GM21381 (cell line): ENCODE measurements around the gene CPNE4.
"Not testable (repeated sequence)": the region's sequence is repeated elsewhere in the genome, so short reads cannot be mapped to it uniquely, and the experiment has no call there.

ENCODE experiments used
- ATAC-seq: cut with Tn5 transposase; IDR thresholded peaks from one replicate; pipeline ENCODE4 v1.9.1; 2021; ENCODE audit warnings: mild to moderate bottlenecking, moderate library complexity; ENCODE audit not compliant: unreplicated experiment

Gene CPNE4

DNA sequence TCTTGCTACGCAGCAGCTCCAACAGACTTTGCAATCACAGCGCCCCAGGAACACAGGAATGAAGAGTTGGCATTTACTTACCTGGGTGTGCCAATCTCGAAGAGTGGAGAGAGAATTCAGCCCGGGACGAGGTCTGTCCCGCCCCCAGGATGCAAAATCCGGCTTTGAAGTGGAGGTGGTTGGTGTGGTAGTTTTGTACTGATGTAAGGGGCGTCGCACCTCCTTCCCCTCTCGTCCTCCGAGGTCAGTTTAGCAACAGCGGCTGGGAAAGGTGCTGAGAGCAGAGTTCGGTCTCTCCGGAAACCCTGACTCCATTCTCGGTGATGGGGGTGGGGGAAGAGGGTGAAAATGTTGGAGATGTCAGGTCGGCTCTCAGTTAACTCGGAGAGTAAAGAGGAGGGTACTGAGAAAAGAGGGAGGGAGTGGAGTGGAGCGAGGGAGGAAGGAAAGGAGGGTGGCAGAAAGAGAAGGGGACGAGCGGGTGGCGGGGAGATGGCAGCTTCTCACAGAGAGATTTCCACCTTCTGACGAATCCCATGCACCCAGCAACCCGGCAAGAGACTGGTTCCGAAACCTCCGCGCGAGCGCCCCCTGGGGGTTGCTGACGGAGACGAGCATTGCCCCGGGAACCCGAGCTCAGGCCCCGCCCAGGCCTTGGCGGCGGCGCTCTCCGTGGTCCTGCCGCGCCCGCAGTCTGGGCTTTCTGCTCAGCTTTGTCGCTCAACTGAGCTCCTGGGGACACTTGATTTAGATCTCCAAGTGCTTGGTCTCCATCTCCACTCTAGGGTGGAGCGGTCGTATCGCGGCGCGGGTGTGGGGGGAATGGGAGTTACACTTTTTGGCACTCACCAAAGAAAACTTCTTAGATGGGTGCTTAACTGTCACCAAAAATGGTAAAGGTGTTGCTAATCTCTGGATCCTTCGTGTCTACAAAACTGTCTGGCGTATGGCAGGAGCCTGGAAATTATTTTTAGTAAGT lies at the start of gene CPNE4:
Gene CPNE4, minus strand, starts transcription at position 529 of the 979 bp plus-strand sequence.
- peak; percentile 96 for ATAC-seq

DNA sequence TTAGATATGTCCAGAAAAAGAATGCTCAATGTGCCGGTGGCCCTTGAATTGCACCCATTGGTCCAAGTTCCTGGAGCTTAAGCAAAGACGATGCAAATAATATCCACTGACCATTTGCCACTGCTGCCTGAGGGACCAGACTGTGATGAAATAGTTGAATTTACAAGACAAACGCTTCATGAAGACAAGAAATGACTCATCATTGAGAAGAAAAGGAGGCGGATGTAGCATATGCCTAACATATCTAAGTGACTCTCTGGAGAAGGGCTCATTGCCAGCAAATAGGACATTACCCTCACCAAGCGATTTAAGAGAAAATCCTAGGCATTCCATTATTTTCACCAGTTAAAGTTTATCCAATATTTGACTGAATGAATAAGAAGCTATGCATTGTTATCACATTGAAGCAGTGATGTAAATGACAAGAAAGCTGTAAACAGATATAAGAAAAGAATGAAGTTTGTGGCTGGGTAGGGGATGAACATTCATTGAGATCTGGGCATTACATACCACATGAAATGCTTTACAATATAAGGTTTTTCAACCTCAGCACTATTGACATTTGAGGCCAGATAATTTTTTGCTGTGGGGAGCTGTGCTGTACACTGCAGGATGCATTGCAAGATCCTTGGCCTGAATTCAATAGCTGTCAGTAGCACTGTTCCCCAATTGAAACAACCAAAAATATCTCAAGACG lies 48.9 kb upstream of the CPNE4 start:
- no peak for ATAC-seq

DNA sequence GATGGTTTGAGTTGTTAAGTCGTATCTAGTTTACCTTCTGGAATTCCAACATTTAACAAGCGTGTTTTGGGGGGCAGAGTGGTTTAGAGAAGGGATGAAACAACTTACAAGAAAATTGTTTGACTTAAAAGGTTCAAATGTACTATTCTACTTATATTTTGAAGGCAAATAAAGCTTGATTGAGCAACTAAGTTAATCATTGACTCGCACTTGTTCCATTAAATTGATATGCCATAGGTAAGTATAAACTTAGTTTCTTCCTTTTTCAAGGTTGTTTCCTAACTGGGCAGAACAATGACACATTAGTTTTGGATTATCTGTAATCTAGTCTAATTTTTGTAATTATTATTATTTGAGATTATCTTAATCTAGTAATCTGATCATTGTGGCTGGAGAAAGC lies 48.3 kb upstream of the CPNE4 start:
- no peak for ATAC-seq

DNA sequence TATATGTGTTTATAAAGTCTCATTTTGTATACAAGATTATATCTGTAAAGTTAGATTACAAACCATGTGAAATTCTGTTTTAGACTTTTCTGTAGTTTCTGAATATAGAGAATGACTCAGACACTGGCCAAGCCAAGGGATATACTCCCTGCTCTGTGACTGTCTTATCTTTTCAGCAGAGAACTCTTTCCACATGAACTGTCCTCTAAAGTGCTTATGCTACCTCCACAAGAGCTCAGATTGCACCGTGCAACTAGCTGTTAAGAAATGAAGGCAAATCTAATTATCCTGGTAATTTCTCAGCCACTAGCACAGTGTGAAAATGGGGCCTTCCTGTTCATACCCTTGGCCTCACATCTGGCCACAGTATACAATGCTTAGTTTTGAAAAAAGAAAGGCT lies 44.3 kb upstream of the CPNE4 start:
- no peak for ATAC-seq

DNA sequence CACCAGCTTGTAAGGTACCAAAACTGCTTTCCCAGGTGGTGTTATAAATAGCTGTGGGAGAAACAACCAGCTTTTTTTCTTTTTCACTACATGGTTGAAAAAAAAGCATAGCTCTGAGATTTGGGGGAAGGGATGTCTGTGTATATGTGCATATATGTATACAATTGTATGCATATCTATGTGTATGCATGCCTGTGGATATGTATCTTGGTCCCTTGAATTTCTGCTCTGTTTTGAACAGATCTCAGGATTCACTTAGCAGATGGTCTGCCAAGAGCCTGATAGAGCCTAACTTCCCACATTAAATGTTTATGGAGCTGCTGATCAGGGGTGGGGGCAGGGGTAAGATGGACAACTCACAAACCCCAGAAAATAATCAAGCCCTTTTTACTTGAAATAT lies 39.0 kb upstream of the CPNE4 start:
- no peak for ATAC-seq

DNA sequence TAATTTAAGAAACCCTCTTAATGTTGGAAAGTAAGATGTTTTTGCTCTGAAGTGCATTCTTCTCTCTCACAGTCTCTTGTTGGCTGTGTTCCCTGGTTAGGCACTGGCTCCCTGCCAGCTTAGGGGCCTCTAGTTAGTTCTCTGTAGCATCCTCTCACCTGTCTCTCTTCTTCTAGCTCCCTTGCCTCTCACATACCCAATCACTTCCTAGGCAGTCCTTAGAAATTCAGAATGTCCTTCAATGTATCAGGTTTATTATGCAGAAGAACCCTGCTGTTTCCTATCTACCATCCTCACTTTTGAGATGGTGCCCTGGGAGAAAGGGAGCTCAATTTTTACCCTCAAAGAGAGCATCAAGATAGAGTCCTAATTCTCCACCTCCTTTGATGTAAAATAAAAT lies 36.2 kb upstream of the CPNE4 start:
- ATAC-seq, result no peak

DNA sequence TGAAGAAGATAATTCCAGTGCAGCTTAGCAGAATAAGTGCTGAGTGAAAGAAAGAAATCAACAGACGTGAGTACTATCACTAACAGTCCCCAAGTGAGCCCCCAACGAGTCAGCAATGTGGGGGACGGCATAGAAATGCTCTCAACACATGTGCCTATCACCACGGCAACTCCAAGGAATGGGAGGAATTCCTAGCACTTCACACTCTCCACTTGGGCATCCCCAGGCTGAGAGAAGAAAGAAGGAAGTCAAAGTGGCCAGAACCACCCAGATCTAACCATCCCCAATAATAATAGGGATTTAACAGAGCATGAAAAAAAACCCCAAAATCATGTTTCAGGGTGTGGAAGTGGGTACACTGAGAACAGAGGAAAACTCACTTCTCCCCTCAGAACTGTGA lies 29.3 kb upstream of the CPNE4 start:
- no peak for ATAC-seq

DNA sequence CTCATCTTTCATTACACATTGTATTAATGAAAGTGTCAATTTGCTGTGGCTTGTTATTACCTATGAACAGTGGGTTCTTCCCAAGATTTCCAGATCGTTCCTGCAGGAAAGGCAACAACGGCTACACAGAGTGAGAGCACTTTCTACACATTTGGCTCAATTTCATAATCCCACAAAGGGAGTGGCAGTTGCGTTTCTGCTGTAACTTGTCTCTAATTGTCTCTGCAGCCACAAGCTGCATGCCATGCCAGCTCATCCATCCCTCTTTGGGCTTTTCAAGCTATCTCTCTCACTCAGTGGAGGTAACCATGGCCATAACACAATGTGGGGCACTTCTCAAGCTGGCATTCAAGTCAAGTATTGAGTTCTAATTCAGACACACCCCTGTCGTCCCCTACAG lies 27.7 kb upstream of the CPNE4 start:
- ATAC-seq, result no peak

DNA sequence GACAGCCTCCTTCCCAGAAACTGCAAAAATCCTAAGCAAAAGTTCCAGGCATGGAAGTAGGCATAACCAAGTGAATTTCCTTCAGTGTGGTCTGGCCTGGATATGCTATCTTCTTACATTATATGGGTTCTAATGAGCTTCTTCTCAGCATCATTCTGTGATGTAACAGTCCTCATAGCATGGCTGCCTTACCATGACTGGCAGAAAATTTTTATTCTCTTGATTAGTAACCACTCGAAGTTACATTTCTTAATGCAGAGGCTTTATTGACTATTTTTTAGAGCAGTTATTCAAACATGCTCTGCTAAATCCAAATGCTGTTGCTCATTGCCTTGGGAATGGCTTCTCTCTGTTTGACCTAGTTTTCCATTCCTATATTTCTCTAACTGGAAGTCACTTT lies 21.1 kb upstream of the CPNE4 start:
- no peak for ATAC-seq

DNA sequence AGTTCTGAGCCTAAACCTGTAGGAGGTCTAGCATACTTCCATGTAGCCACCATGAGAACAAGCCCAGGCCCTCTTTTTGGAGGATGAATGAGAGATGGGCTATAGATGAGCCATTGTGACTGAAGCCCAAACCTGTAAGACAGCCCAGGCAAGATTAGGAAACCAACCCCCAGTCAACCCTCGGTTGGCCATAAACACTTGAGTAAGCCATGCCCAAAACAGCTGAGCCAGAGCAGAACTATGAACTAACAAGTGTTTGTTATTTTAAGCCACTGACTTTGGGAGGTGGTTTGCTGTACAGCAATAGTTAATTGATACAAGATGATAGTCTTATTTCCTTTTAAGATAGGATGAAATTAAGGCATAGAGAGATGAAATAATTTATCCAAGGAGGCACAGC lies 12.4 kb upstream of the CPNE4 start:
- no peak for ATAC-seq

DNA sequence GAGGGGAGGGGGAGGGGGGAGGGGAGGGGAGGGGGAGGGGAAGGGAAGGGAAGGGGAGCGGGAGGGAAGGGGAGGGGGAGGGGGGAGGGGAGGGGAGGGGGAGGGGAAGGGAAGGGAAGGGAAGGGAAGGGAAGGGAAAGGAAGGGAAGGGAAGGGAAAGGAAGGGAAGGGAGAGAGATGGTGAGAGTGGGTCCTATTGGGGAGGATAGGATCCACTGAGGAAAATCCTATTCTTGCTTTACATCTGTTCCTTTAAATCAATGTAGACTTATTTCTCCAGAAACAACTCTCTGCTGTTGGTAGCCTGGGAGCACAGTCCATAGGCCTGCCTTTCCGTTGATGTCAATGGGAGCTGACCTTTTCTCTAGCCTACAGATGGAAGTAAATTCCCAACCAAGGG lies 10.1 kb upstream of the CPNE4 start:
- not testable (repeated sequence) for ATAC-seq

DNA sequence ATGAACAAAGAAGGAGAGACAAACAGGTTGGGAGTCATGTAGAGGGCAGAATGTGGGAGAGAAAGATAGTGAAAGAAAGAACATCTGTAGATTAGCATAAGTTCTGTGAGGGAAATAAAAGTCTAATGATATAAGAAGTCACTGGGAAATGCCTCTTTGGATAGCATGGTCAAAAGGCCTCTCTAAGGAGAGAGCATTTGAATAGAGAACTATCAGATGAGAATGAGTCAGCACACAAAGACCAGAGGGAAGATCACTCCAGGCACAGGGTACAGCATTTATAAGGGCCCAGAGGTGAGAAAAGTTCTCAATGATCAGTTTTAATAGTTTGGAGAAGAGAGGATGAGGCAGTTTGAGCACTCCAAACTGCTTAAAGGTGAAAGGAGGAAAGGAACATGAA lies 7.9 kb upstream of the CPNE4 start:
- ATAC-seq, result no peak

DNA sequence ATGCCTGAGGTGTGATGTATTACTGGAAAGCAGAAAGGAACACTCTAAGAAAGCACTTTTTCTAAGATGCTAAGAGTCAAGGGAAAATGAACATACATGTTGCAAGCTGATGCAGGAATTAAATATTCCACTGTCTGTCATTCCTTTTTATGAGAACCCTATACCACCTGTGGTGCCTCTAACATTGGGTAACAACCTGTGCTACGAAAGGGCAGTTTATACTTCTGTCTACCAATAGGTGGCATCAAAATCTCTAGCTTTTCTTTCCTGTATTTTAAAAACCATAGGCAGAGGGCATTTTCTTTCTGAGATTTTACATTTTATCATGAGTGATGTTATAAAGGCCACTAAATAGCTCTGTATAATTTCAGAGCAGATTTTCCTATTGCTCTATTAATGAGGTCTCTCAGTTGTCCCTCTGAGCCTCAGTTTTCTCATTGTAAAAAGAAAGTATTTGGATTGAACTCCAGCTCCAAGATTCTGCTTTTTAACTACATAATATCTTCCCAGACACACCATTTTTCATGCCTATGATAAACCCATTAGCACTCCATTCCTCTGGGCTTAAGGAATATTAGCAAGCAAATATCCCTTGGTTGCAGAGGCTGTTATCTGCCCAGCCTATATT lies 3.5 kb upstream of the CPNE4 start:
- no peak for ATAC-seq

DNA sequence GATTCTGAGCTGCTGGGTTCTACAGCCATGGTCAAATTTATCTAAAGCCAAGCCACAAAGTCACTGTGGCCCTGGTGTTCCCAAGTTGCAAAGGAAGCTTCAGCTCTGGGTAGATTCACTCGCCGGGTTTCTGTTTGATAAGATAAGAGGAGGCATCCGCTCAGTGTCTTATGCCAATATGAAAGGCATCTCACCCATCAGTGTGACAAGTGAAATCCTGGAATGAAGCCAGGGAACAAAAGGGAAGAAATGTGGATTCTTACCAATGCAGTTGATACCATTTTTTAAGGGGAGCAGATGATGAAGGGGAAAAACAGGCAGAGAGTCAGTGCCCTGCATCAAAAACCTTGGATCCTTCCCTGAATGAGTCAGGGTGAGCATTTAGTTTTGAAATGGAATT lies 2.8 kb upstream of the CPNE4 start:
- ATAC-seq, result no peak

DNA sequence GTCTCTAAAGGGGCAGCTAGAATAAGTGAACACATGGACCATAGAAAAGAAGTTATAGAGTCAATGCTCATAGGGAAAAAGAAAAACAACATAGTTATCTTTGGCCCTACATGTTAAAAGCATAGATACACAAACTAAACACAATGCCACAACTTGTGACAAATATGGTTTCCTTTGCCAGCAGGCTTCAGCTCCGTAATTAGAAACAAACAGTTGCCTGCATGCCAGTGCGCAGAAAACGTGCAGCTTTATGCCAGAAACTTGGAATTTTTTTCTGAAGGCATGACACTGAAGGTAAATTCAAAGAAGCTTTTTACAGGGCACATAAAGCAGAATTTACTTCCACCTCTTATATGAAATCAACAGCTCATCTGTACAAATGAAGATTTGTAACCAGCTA lies 2.2 kb upstream of the CPNE4 start:
- ATAC-seq, result no peak

DNA sequence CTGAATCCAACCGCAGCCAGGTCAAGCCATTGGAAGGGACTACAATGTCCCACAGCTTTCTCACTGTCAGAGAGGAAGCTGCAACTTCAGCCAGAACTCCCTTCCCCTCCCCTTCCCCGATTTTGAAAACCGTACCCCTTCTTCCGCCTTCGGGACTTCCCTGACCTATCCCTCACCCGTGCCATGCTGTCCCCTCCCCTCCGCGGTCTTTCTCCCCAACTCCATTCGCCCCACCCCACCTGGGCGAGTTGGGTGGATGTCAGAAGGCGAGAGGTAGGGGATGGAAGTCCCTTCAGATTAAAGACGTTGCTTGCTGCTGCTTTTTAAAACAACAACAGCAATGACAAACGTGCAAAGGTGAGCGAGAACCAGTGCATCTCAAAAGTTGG lies 723 bp downstream of the CPNE4 start:
- no peak for ATAC-seq

DNA sequence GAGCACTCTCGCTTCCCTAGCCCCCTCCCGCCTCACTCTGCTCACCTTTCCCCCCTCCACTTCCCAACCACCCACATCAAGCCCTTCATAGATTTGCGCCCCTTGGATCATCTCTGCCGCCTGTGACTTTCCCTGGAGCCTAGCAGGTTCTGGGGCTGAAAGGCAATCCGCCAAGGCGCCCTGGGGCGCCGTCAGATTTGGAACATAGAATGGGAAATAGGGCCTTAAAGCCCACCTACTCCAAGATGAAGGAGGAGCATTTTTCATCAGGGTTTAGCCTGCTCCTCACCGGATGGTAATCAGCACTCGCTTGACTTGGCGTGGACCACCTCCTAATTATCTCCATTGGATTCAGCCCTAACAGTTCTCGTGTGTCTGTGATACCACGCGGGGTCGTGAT lies 1.3 kb downstream of the CPNE4 start:
- no peak for ATAC-seq

DNA sequence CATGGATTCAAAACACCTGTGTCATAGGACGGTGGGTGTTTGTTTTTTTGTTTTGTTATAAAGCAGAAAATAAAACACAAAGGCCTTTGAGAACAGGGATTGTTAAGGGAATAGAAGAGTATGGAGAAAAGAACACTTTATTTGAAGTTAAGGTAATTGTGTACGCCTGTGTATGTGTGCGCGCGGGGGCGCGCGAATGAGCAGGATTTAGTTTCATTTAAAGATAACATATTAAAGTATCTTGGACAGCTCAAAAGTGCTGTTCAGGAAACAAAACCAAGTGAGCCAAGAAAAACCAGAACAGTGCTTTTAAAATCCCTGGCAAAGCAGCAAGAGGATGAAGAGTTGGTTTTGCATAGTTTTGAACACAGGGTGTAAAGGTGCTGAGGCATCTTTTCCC lies 1.9 kb downstream of the CPNE4 start:
- no peak for ATAC-seq

DNA sequence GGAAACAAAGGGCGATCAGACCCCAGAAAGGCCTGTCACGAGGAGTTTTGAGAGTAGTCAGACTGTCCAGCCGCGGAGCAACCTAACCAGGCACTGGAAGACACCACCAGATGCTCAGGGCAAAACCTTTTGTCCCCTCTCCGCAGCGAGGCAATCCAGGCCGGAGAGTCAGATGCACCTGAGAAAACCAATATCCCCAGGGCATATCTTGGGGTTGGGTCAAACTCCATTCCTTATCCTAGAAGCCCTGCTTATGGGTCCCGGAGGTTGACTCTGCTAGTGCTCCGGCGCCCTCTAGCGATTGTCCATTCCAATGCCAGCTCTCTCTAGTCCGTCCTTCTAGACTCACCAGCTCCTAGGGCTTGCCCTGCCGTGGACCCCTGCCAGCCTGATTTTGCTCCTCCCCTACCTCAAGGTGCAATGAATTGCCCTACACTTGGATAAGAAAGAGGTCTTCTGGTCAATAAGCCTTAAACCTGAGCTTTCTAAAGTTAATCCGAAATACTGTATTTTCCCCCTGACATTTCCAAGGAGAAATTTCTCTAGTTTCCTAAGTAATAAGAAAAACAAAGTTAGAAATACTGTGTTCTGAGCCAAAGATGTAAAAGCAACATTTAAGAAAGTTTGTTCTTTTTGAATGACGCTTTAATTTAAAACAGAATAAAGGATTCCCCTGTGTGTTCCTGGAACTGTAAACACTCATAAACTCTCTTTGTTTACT lies 5.5 kb downstream of the CPNE4 start:
- ATAC-seq, result peak; percentile 80

DNA sequence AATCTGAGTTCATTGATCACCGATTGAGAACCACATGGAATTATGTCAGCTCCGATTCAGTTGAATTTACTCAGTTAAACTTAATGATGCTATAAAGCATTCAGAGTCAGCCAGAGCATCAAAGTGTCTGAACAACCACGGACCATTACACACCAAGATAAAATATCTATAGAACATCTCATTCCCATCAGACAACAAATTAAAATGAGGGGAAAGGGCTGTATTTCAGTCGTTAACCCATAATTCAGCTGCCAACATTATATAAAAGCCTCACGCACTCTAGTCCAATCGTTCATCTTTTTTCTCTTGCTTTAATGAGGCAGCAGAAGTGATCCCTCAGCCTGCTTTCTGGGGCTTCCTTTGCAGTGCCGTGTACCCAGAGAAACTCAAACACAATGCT lies 11.9 kb downstream of the CPNE4 start:
- ATAC-seq, result no peak

DNA sequence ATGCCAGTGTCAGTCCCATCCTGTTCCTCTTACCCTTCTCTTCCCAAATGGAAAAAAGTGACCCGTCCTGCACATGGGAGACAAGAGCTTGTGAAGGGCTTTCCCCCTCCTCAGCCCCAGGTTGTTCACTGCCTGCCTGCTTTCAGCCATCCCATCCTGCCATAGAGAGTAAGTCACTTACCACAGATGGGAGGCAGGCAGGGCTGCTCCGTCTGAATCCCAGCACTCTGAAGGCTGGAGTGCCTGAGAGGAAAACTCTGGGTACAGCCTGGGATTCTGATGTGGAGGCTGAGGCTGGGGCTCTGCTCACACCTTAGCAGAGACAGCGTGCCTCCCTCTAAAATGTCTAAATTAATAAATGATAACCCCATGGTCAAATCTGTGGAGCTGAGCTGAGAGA lies 14.8 kb downstream of the CPNE4 start:
- ATAC-seq, result no peak
